ENCODE data around the gene MARCHF2. TPM values are rescaled to one million over a fixed set of nuclear protein-coding genes. Genes with fewer than 3 reads are reported as not detected.

MARCHF2 gene
- polyA plus RNA-seq, 1 donor from 2014 or later, result 67.9 TPM

DNA sequence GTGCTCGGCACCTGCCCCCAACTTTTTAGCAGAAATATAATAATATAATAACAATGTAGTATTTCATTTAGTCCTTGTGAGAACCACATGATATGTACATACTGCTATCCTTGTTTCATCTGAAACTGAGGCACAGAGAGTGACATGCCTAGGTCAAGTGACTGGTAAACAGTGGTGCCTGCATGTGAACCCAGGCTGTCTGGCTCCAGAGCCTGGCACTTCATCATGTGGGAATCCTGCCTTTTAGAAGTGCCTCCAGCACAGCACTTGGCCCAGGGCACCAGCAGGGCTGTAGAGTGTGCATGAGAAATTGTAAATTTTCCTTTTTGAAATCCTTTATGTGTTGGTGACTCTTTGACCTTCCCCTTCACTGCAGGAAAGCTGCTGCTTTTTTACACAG lies 61.9 kb downstream of the MARCHF2 start:
- no peaks in the 10 kb centered on the region for H3K36me3 ChIP-seq (ENCODE audit: insufficient read depth, low read length)
- TF ChIP-seq, protein P1, sequence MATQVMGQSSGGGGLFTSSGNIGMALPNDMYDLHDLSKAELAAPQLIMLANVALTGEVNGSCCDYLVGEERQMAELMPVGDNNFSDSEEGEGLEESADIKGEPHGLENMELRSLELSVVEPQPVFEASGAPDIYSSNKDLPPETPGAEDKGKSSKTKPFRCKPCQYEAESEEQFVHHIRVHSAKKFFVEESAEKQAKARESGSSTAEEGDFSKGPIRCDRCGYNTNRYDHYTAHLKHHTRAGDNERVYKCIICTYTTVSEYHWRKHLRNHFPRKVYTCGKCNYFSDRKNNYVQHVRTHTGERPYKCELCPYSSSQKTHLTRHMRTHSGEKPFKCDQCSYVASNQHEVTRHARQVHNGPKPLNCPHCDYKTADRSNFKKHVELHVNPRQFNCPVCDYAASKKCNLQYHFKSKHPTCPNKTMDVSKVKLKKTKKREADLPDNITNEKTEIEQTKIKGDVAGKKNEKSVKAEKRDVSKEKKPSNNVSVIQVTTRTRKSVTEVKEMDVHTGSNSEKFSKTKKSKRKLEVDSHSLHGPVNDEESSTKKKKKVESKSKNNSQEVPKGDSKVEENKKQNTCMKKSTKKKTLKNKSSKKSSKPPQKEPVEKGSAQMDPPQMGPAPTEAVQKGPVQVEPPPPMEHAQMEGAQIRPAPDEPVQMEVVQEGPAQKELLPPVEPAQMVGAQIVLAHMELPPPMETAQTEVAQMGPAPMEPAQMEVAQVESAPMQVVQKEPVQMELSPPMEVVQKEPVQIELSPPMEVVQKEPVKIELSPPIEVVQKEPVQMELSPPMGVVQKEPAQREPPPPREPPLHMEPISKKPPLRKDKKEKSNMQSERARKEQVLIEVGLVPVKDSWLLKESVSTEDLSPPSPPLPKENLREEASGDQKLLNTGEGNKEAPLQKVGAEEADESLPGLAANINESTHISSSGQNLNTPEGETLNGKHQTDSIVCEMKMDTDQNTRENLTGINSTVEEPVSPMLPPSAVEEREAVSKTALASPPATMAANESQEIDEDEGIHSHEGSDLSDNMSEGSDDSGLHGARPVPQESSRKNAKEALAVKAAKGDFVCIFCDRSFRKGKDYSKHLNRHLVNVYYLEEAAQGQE (IDR thresholded peaks at IDR 0.05; ENCODE audit: borderline replicate concordance), result no peak
- TF ChIP-seq RAD21 (conservative IDR thresholded peaks at IDR 0.05), result no peak
- peaks cover 43% of the 10 kb centered on the region for H3K79me2 ChIP-seq (replicated peaks; ENCODE audit: insufficient read depth, low read length)
- no peaks in the 10 kb centered on the region for H3K27me3 ChIP-seq (ENCODE audit: insufficient read depth, low read depth, low read length)
- no peak overlapping the region for H3K9ac ChIP-seq (ENCODE audit: low read length)
- H2AFZ ChIP-seq (ENCODE audit: low read depth, low read length), result no peak overlapping the region
- peaks cover 16% of the 10 kb centered on the region for H4K20me1 ChIP-seq (ENCODE audit: insufficient read depth)
- H3K27ac ChIP-seq (ENCODE audit: low read length), result no peak overlapping the region
- no peaks in the 10 kb centered on the region for H3K9me2 ChIP-seq (ENCODE audit: insufficient read depth, low read length)
- no peak overlapping the region for H3K4me2 ChIP-seq (ENCODE audit: low read length)
- no peaks in the 10 kb centered on the region for H3F3A ChIP-seq (ENCODE audit: insufficient read depth, low read length, poor library complexity, severe bottlenecking)
- H3K4me3 ChIP-seq (ENCODE audit: low read length), result no peak overlapping the region
- H3K9me3 ChIP-seq (ENCODE audit: low read length), result no peaks in the 10 kb centered on the region

DNA sequence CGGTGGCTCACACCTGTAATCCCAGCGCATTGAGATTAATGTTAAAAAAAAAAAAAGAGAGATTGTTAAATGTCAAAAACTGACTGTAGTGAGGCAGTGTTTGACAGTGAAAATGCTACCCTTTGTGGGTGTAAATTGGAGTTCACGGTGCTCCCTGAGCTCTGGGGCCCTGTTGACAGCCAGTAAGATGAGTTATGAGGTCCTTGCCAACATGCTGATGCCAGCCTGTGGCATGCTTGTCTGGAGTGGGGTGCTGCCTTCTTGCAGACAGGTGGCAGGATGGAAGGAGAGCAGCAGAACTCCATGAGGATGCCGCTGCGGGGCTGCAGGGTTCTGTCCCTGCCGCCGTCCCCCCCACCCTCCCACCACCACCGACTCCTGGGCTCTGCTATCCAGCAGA lies 63.4 kb downstream of the MARCHF2 start:
- H3K27ac ChIP-seq (ENCODE audit: low read length), result no peak overlapping the region
- TF ChIP-seq SMC3 (conservative IDR thresholded peaks at IDR 0.05; ENCODE audit: poor library complexity), result no peak
- TF ChIP-seq POLR2AphosphoS5 (IDR thresholded peaks at IDR 0.05), result no peak
- no peak for TF ChIP-seq EP300 (conservative IDR thresholded peaks at IDR 0.05; ENCODE audit: poor library complexity, severe bottlenecking)
- TF ChIP-seq, protein P2, sequence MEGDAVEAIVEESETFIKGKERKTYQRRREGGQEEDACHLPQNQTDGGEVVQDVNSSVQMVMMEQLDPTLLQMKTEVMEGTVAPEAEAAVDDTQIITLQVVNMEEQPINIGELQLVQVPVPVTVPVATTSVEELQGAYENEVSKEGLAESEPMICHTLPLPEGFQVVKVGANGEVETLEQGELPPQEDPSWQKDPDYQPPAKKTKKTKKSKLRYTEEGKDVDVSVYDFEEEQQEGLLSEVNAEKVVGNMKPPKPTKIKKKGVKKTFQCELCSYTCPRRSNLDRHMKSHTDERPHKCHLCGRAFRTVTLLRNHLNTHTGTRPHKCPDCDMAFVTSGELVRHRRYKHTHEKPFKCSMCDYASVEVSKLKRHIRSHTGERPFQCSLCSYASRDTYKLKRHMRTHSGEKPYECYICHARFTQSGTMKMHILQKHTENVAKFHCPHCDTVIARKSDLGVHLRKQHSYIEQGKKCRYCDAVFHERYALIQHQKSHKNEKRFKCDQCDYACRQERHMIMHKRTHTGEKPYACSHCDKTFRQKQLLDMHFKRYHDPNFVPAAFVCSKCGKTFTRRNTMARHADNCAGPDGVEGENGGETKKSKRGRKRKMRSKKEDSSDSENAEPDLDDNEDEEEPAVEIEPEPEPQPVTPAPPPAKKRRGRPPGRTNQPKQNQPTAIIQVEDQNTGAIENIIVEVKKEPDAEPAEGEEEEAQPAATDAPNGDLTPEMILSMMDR (IDR thresholded peaks at IDR 0.05; ENCODE audit: poor library complexity, severe bottlenecking), result no peak
- no peak for TF ChIP-seq EZH2 (IDR thresholded peaks at IDR 0.05; ENCODE audit: borderline replicate concordance, insufficient read depth, low read length, poor library complexity, severe bottlenecking)
- H4K20me1 ChIP-seq (ENCODE audit: insufficient read depth), result peaks cover 21% of the 10 kb centered on the region
- H3K9me2 ChIP-seq (ENCODE audit: insufficient read depth, low read length), result no peaks in the 10 kb centered on the region
- H2AFZ ChIP-seq (ENCODE audit: low read depth, low read length), result no peak overlapping the region
- no peaks in the 10 kb centered on the region for H3K9me3 ChIP-seq (ENCODE audit: low read length)
- H3K4me3 ChIP-seq (ENCODE audit: low read length), result no peak overlapping the region
- H3K9ac ChIP-seq (ENCODE audit: low read length), result no peak overlapping the region
- no peaks in the 10 kb centered on the region for H3F3A ChIP-seq (ENCODE audit: insufficient read depth, low read length, poor library complexity, severe bottlenecking)
- H3K27me3 ChIP-seq (ENCODE audit: insufficient read depth, low read depth, low read length), result no peaks in the 10 kb centered on the region
- peaks cover 55% of the 10 kb centered on the region for H3K79me2 ChIP-seq (replicated peaks; ENCODE audit: insufficient read depth, low read length)
- no peak overlapping the region for H3K4me2 ChIP-seq (ENCODE audit: low read length)
- H3K36me3 ChIP-seq (ENCODE audit: insufficient read depth, low read length), result no peaks in the 10 kb centered on the region

DNA sequence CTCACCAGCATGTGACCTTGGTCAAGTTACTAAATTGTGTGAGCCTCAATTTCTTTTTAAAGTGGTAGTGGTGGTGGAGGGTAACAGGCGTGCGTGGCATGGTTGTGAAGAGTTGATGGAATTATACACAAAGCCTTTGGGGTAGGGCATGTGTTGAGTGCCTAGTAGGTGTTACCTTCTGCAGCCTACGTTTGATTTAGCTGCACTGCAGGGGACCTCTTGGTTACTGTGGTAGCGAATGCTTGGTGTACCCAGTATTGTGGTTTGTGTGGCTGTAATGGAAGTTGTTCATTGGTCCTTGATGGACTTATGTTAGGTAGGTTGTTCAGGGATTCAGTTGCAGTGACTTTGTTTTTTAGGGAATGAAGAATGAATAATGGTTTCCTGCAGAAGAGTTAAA lies 64.8 kb downstream of the MARCHF2 start:
- H3K36me3 ChIP-seq (ENCODE audit: insufficient read depth, low read length), result no peaks in the 10 kb centered on the region
- no peak overlapping the region for H3K9ac ChIP-seq (ENCODE audit: low read length)
- H4K20me1 ChIP-seq (ENCODE audit: insufficient read depth), result peaks cover 27% of the 10 kb centered on the region
- no peak overlapping the region for H3K4me3 ChIP-seq (ENCODE audit: low read length)
- no peak overlapping the region for H3K27ac ChIP-seq (ENCODE audit: low read length)
- TF ChIP-seq TAF1 (IDR thresholded peaks at IDR 0.05; ENCODE audit: low read depth) (no peak), EZH2 (IDR thresholded peaks at IDR 0.05; ENCODE audit: borderline replicate concordance, insufficient read depth, low read length, poor library complexity, severe bottlenecking) (no peak), RAD21 (conservative IDR thresholded peaks at IDR 0.05) (no peak), SMC3 (conservative IDR thresholded peaks at IDR 0.05; ENCODE audit: poor library complexity) (no peak), MXI1 (conservative IDR thresholded peaks at IDR 0.05; ENCODE audit: poor library complexity, severe bottlenecking) (no peak), POLR2AphosphoS5 (IDR thresholded peaks at IDR 0.05) (no peak), EP300 (conservative IDR thresholded peaks at IDR 0.05; ENCODE audit: poor library complexity, severe bottlenecking) (no peak)
- TF ChIP-seq, protein P2 (IDR thresholded peaks at IDR 0.05; ENCODE audit: poor library complexity, severe bottlenecking), result no peak
- TF ChIP-seq, protein P1 (IDR thresholded peaks at IDR 0.05; ENCODE audit: borderline replicate concordance), result no peak
- no peaks in the 10 kb centered on the region for H3K9me2 ChIP-seq (ENCODE audit: insufficient read depth, low read length)
- no peak overlapping the region for H3K4me2 ChIP-seq (ENCODE audit: low read length)
- H3K9me3 ChIP-seq (ENCODE audit: low read length), result no peaks in the 10 kb centered on the region
- H3K27me3 ChIP-seq (ENCODE audit: insufficient read depth, low read depth, low read length), result no peaks in the 10 kb centered on the region
- peaks cover 55% of the 10 kb centered on the region for H3K79me2 ChIP-seq (replicated peaks; ENCODE audit: insufficient read depth, low read length)
- no peak overlapping the region for H2AFZ ChIP-seq (ENCODE audit: low read depth, low read length)
- H3F3A ChIP-seq (ENCODE audit: insufficient read depth, low read length, poor library complexity, severe bottlenecking), result no peaks in the 10 kb centered on the region

Measured in neural cell (in vitro differentiated cells).